Liver (tissue), 9 donors: Measurements from ENCODE around the gene TAOK2. TPM values are rescaled to one million over a fixed set of nuclear protein-coding genes. Genes with fewer than 3 reads are reported as not detected.

Experiments
- DNase-seq: peaks from one replicate; pipeline ENCODE4 v3.0.0-alpha.2; 2017; ENCODE audit warnings: low spot score
- H3K27ac ChIP-seq, 2 donors: one replicate each; pipeline ENCODE4 v1.7.0; 2013; ENCODE audit warnings: inconsistent platforms in 2 of 2, low read length in 2 of 2, control low read depth in 1 of 2, low read depth in 1 of 2, mild to moderate bottlenecking in 1 of 2
- H3K27me3 ChIP-seq, 4 donors: one replicate each; pipeline versions ENCODE4 v1.6.1 to v1.7.0; 2013; ENCODE audit warnings: low read length in 3 of 4, inconsistent platforms in 1 of 4, mild to moderate bottlenecking in 1 of 4, moderate library complexity in 1 of 4; ENCODE audit not compliant: control insufficient read depth in 4 of 4, insufficient read depth in 4 of 4
- H3K36me3 ChIP-seq, 4 donors: one replicate each; pipeline versions ENCODE4 v1.6.1 to v1.7.0; 2013; ENCODE audit warnings: low read length in 3 of 4, mild to moderate bottlenecking in 3 of 4, low read depth in 1 of 4, moderate library complexity in 1 of 4; ENCODE audit not compliant: control insufficient read depth in 4 of 4, insufficient read depth in 3 of 4
- H3K4me1 ChIP-seq, 4 donors: one replicate each; pipeline versions ENCODE4 v1.6.1 to v1.7.0; 2013; ENCODE audit warnings: low read length in 3 of 4, mild to moderate bottlenecking in 3 of 4, moderate library complexity in 1 of 4; ENCODE audit not compliant: control insufficient read depth in 4 of 4, insufficient read depth in 4 of 4
- H3K4me3 ChIP-seq, 3 donors: one replicate each; pipeline versions ENCODE4 v1.6.1 to v1.7.0; 2013; ENCODE audit warnings: low read length in 3 of 3, control low read depth in 1 of 3, low read depth in 1 of 3, mild to moderate bottlenecking in 1 of 3
- H3K9ac ChIP-seq, 2 donors: one replicate each; pipeline ENCODE4 v1.7.0; 2013; ENCODE audit warnings: low read length in 2 of 2, mild to moderate bottlenecking in 2 of 2, moderate library complexity in 2 of 2, control low read depth in 1 of 2, low read depth in 1 of 2
- H3K9me3 ChIP-seq, 4 donors: one replicate each; pipeline versions ENCODE4 v1.6.1 to v1.7.0; 2013; ENCODE audit warnings: low read length in 3 of 4; ENCODE audit not compliant: control insufficient read depth in 4 of 4
- ATF3 ChIP-seq: IDR thresholded peaks from 2 replicates; pipeline ENCODE4 v1.6.1; 2016; ENCODE audit warnings: antibody characterized with exemption
- EGR1 ChIP-seq, 2 donors: IDR thresholded peaks; 2 replicates each; pipeline ENCODE4 v1.6.1; 2016 to 2018; ENCODE audit warnings: antibody characterized with exemption in 2 of 2, low read depth in 2 of 2
- FOXA1 ChIP-seq: IDR thresholded peaks from 2 replicates; pipeline ENCODE4 v1.6.1; 2016; ENCODE audit warnings: antibody characterized with exemption
- FOXA2 ChIP-seq: IDR thresholded peaks from 2 replicates; pipeline ENCODE4 v1.6.1; 2016; ENCODE audit warnings: antibody characterized with exemption
- GABPA ChIP-seq, 2 donors: IDR thresholded peaks in 1 of 2; conservative IDR thresholded peaks in 1 of 2; 2 replicates each; pipeline ENCODE4 v1.6.1; 2016; ENCODE audit warnings: antibody characterized with exemption in 2 of 2, mild to moderate bottlenecking in 1 of 2, moderate library complexity in 1 of 2
- HNF4A ChIP-seq, 2 donors: conservative IDR thresholded peaks; 2 replicates each; pipeline ENCODE4 v1.6.1; 2016; ENCODE audit warnings: antibody characterized with exemption in 2 of 2, mild to moderate bottlenecking in 2 of 2
- HNF4G ChIP-seq: IDR thresholded peaks from 2 replicates; pipeline ENCODE4 v1.6.1; 2016; ENCODE audit warnings: antibody characterized with exemption
- JUND ChIP-seq, 2 donors: IDR thresholded peaks; 2 replicates each; pipeline ENCODE4 v1.6.1; 2016; ENCODE audit warnings: antibody characterized with exemption in 2 of 2
- MAX ChIP-seq: IDR thresholded peaks from 2 replicates; pipeline ENCODE4 v1.6.1; 2016; ENCODE audit warnings: antibody characterized with exemption
- NR2F2 ChIP-seq: IDR thresholded peaks from 2 replicates; pipeline ENCODE4 v1.6.1; 2016; ENCODE audit warnings: antibody characterized with exemption
- RAD21 ChIP-seq, 2 donors: IDR thresholded peaks; 2 replicates each; pipeline ENCODE4 v1.6.1; 2016; ENCODE audit warnings: antibody characterized with exemption in 2 of 2, mild to moderate bottlenecking in 2 of 2
- REST ChIP-seq: IDR thresholded peaks from 2 replicates; pipeline ENCODE4 v1.6.1; 2016; ENCODE audit warnings: antibody characterized with exemption, mild to moderate bottlenecking
- RXRA ChIP-seq, 2 donors: IDR thresholded peaks; 2 replicates each; pipeline ENCODE4 v1.6.1; 2017 to 2018; ENCODE audit warnings: antibody characterized with exemption in 2 of 2, mild to moderate bottlenecking in 1 of 2
- SP1 ChIP-seq: IDR thresholded peaks from 2 replicates; pipeline ENCODE4 v1.6.1; 2018; ENCODE audit warnings: antibody characterized with exemption, mild to moderate bottlenecking
- YY1 ChIP-seq: IDR thresholded peaks from 2 replicates; pipeline ENCODE4 v1.6.1; 2016; ENCODE audit warnings: antibody characterized with exemption, mild to moderate bottlenecking
- ZBTB33 ChIP-seq: IDR thresholded peaks from 2 replicates; pipeline ENCODE4 v1.6.1; 2016; ENCODE audit warnings: antibody characterized with exemption
- WGBS: extraction: QIAGEN DNeasy Blood & Tissue Kit; methylation state at CpG from one replicate; pipeline ENCODE4 v1.1.7; 2013; 5-methylcytosine and 5-hydroxymethylcytosine counted together
- polyA plus RNA-seq, 2 donors: library from polyadenylated mRNA; stranded (reverse) in 1 of 2; unstranded in 1 of 2; fragments of 200-250 nt in 1 of 2; fragments of >200 nt in 1 of 2; fragmentation: Nextera tagmentation in 1 of 2; extraction: Ambion mirVana in 1 of 2; gene quantifications; one replicate each; pipeline versions ENCODE4 v1.2.1 to v1.2.3, GENCODE V29; 2013 to 2015
- total RNA-seq, 2 donors: library from RNA; depleted of rRNA; stranded (reverse); fragments of >200 nt; gene quantifications; one replicate each; pipeline ENCODE4 v1.2.3, GENCODE V29; 2014
- donor health status: healthy.
- donor health status: healthy.
- donor health status: healthy.
- donor health status: healthy.
- donor health status: healthy.

The TAOK2 gene
- total and polyA plus RNA-seq, 4 donors: 2.2 to 27.9 (median 16.0) TPM

- Histone ChIP-seq H3K4me1 (peaks cover 2 to 17% (median 11%) of the 10 kb centered on the region in 4 donors), H3K27ac (no peak overlapping the region), H3K27me3 (no peaks in the 10 kb centered on the region), H3K9me3 (no peaks in the 10 kb centered on the region), H3K9ac (no peak overlapping the region), H3K4me3 (no peak overlapping the region), H3K36me3 (peaks cover 15 to 64% (median 29%) of the 10 kb centered on the region in 4 donors)
- no peak for DNase-seq
- TF ChIP-seq ATF3: no peak
- no peak for TF ChIP-seq HNF4A (conservative IDR thresholded peaks at IDR 0.05)
- no peak for TF ChIP-seq SP1
- no peak for TF ChIP-seq REST
- no peak for TF ChIP-seq FOXA1
- TF ChIP-seq YY1: no peak
- no peak for TF ChIP-seq EGR1 (IDR thresholded peaks at IDR 0.05; ENCODE audit: low read depth in 2 of 2)
- no peak for TF ChIP-seq NR2F2
- 96% methylated on average over 35 of the region's 35 CpGs for WGBS
These were observed 17.4 kb downstream of the TAOK2 start for GRCh38 chr16:29990883-29991570.

- Histone ChIP-seq H3K27me3 (no peaks in the 10 kb centered on the region), H3K27ac (no peak overlapping the region), H3K4me1 (peaks cover 2 to 20% (median 12%) of the 10 kb centered on the region in 4 donors), H3K9ac (no peak overlapping the region), H3K4me3 (no peak overlapping the region), H3K9me3 (no peaks in the 10 kb centered on the region), H3K36me3 (peaks cover 11 to 59% (median 23%) of the 10 kb centered on the region in 4 donors)
- DNase-seq: no peak
- WGBS: 89% methylated on average over 5 of the region's 5 CpGs
- TF ChIP-seq REST (no peak), NR2F2 (no peak), EGR1 (IDR thresholded peaks at IDR 0.05; ENCODE audit: low read depth in 2 of 2) (no peak), GABPA (IDR thresholded peaks at IDR 0.05 in 1 of 2, conservative IDR thresholded peaks at IDR 0.05 in 1 of 2) (no peak), RXRA (IDR thresholded peaks at IDR 0.05) (no peak), JUND (IDR thresholded peaks at IDR 0.05) (no peak), HNF4G (no peak), HNF4A (conservative IDR thresholded peaks at IDR 0.05) (no peak), SP1 (no peak), FOXA2 (no peak), YY1 (no peak), FOXA1 (no peak), MAX (no peak), ZBTB33 (no peak), RAD21 (IDR thresholded peaks at IDR 0.05) (no peak), ATF3 (no peak)
These were observed 17.9 kb downstream of the TAOK2 start for GRCh38 chr16:29991571-29991904.
